SK-N-SH (cell line): ENCODE data around the gene AAMP.

Source experiments
- EP300 ChIP-seq, 2 experiments: IDR thresholded peaks; 2 replicates each; pipeline versions ENCODE4 v1.4.0 to v1.6.1; 2012; ENCODE audit warnings: borderline replicate concordance in 1 of 2, low read depth in 1 of 2, low read length in 1 of 2
- EZH2phosphoT487 ChIP-seq: fragments of 200-600 bp; sonication (generic); IDR thresholded peaks from 2 replicates; pipeline ENCODE4 v1.6.1; 2017; ENCODE audit warnings: low read depth, mixed run types, mild to moderate bottlenecking, antibody characterized with exemption, moderate library complexity, borderline replicate concordance
- FOXM1 ChIP-seq: IDR thresholded peaks from 2 replicates; pipeline ENCODE4 v1.4.0; 2012; ENCODE audit warnings: low read depth, mild to moderate bottlenecking
- GABPA ChIP-seq: IDR thresholded peaks from 2 replicates; pipeline ENCODE4 v1.4.0; 2012; ENCODE audit warnings: low read depth, mild to moderate bottlenecking
- MXI1 ChIP-seq: IDR thresholded peaks from 2 replicates; pipeline ENCODE4 v1.6.1; 2012; ENCODE audit warnings: mild to moderate bottlenecking, low read depth, low read length, improper control_type of control experiment
- POLR2AphosphoS5 ChIP-seq: IDR thresholded peaks from 2 replicates; pipeline ENCODE4 v1.6.1; 2012; ENCODE audit warnings: low read depth, low read length
- SMC3 ChIP-seq: IDR thresholded peaks from 2 replicates; pipeline ENCODE4 v1.6.1; 2012; ENCODE audit warnings: low read depth, low read length, improper control_type of control experiment
- TAF1 ChIP-seq: IDR thresholded peaks from 2 replicates; pipeline ENCODE4 v1.6.1; 2012; ENCODE audit warnings: low read depth, mild to moderate bottlenecking, low read length, moderate library complexity, borderline replicate concordance
- TF ChIP-seq, protein P1 (sequence below): fragments of 150-350 bp; IDR thresholded peaks from 2 replicates; pipeline ENCODE4 v1.6.1; 2016; ENCODE audit warnings: mild to moderate bottlenecking, low read depth, low read length
- TF ChIP-seq, protein P2 (sequence below): fragments of 200-600 bp; sonication (generic); IDR thresholded peaks from 2 replicates; pipeline ENCODE4 v1.6.1; 2017; ENCODE audit warnings: antibody characterized with exemption, mild to moderate bottlenecking, moderate library complexity
- TF ChIP-seq, protein P3 (sequence below): IDR thresholded peaks from 2 replicates; pipeline ENCODE4 v1.4.0; 2012; ENCODE audit warnings: low read depth, borderline replicate concordance
- TF ChIP-seq, protein P4 (sequence below): IDR thresholded peaks from 2 replicates; pipeline ENCODE4 v1.6.1; 2012; ENCODE audit warnings: mild to moderate bottlenecking, low read depth, low read length, moderate library complexity
- TF ChIP-seq, protein P5 (sequence below): IDR thresholded peaks from 2 replicates; pipeline ENCODE4 v1.4.0; 2012; ENCODE audit warnings: low read depth, borderline replicate concordance
- TF ChIP-seq, protein P6 (sequence below): IDR thresholded peaks from 2 replicates; pipeline ENCODE4 v1.4.0; 2012; ENCODE audit warnings: low read depth

DNA sequence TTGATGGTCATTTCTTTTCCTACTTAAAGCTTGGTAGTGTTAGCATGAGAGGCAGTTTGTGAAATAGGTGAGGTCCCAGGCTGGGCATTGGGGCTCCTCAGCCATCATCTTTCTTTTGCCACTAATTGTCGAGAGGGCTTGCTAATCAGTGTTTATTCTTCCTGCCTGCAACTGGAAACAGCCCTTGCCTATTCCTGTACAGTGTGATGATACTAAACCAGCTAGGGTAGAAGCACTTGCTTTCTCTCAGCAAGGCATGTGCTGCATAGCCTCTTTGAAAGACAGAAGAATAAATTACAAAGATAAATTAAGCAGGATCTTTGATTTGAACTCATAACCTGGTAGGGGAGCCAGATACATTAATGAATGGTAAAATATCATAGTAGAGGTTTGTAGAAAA lies 25.7 kb downstream of the AAMP start:
- TF ChIP-seq TAF1 (no peak), GABPA (no peak), POLR2AphosphoS5 (no peak), EZH2phosphoT487 (no peak), SMC3 (no peak), EP300 (IDR thresholded peaks at IDR 0.05; ENCODE audit: borderline replicate concordance in 1 of 2, low read depth in 1 of 2, low read length in 1 of 2) (no peak), FOXM1 (no peak), MXI1 (no peak)
- TF ChIP-seq, protein P1, sequence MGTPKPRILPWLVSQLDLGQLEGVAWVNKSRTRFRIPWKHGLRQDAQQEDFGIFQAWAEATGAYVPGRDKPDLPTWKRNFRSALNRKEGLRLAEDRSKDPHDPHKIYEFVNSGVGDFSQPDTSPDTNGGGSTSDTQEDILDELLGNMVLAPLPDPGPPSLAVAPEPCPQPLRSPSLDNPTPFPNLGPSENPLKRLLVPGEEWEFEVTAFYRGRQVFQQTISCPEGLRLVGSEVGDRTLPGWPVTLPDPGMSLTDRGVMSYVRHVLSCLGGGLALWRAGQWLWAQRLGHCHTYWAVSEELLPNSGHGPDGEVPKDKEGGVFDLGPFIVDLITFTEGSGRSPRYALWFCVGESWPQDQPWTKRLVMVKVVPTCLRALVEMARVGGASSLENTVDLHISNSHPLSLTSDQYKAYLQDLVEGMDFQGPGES: no peak
- TF ChIP-seq, protein P2, sequence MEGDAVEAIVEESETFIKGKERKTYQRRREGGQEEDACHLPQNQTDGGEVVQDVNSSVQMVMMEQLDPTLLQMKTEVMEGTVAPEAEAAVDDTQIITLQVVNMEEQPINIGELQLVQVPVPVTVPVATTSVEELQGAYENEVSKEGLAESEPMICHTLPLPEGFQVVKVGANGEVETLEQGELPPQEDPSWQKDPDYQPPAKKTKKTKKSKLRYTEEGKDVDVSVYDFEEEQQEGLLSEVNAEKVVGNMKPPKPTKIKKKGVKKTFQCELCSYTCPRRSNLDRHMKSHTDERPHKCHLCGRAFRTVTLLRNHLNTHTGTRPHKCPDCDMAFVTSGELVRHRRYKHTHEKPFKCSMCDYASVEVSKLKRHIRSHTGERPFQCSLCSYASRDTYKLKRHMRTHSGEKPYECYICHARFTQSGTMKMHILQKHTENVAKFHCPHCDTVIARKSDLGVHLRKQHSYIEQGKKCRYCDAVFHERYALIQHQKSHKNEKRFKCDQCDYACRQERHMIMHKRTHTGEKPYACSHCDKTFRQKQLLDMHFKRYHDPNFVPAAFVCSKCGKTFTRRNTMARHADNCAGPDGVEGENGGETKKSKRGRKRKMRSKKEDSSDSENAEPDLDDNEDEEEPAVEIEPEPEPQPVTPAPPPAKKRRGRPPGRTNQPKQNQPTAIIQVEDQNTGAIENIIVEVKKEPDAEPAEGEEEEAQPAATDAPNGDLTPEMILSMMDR: no peak
- TF ChIP-seq, protein P3, sequence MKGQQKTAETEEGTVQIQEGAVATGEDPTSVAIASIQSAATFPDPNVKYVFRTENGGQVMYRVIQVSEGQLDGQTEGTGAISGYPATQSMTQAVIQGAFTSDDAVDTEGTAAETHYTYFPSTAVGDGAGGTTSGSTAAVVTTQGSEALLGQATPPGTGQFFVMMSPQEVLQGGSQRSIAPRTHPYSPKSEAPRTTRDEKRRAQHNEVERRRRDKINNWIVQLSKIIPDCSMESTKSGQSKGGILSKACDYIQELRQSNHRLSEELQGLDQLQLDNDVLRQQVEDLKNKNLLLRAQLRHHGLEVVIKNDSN: no peak
- TF ChIP-seq, protein P4, sequence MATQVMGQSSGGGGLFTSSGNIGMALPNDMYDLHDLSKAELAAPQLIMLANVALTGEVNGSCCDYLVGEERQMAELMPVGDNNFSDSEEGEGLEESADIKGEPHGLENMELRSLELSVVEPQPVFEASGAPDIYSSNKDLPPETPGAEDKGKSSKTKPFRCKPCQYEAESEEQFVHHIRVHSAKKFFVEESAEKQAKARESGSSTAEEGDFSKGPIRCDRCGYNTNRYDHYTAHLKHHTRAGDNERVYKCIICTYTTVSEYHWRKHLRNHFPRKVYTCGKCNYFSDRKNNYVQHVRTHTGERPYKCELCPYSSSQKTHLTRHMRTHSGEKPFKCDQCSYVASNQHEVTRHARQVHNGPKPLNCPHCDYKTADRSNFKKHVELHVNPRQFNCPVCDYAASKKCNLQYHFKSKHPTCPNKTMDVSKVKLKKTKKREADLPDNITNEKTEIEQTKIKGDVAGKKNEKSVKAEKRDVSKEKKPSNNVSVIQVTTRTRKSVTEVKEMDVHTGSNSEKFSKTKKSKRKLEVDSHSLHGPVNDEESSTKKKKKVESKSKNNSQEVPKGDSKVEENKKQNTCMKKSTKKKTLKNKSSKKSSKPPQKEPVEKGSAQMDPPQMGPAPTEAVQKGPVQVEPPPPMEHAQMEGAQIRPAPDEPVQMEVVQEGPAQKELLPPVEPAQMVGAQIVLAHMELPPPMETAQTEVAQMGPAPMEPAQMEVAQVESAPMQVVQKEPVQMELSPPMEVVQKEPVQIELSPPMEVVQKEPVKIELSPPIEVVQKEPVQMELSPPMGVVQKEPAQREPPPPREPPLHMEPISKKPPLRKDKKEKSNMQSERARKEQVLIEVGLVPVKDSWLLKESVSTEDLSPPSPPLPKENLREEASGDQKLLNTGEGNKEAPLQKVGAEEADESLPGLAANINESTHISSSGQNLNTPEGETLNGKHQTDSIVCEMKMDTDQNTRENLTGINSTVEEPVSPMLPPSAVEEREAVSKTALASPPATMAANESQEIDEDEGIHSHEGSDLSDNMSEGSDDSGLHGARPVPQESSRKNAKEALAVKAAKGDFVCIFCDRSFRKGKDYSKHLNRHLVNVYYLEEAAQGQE: no peak
- TF ChIP-seq, protein P5, sequence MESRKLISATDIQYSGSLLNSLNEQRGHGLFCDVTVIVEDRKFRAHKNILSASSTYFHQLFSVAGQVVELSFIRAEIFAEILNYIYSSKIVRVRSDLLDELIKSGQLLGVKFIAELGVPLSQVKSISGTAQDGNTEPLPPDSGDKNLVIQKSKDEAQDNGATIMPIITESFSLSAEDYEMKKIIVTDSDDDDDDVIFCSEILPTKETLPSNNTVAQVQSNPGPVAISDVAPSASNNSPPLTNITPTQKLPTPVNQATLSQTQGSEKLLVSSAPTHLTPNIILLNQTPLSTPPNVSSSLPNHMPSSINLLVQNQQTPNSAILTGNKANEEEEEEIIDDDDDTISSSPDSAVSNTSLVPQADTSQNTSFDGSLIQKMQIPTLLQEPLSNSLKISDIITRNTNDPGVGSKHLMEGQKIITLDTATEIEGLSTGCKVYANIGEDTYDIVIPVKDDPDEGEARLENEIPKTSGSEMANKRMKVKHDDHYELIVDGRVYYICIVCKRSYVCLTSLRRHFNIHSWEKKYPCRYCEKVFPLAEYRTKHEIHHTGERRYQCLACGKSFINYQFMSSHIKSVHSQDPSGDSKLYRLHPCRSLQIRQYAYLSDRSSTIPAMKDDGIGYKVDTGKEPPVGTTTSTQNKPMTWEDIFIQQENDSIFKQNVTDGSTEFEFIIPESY: no peak
- TF ChIP-seq, protein P6, sequence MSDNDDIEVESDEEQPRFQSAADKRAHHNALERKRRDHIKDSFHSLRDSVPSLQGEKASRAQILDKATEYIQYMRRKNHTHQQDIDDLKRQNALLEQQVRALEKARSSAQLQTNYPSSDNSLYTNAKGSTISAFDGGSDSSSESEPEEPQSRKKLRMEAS: no peak
